Chondrocyte (in vitro differentiated cells): ENCODE results near the gene C17orf67. TPM values are rescaled to one million over a fixed set of nuclear protein-coding genes. Genes with fewer than 3 reads are reported as not detected.

ENCODE experiments used
- DNase-seq: peaks from one replicate; pipeline ENCODE4 v3.0.0; 2021; ENCODE audit warnings: mixed read lengths, low spot score
- H3K27ac Mint-ChIP-seq: one replicate; pipeline ENCODE4 v1.8.0; 2021; ENCODE audit warnings: mild to moderate bottlenecking, moderate library complexity, mixed read lengths; ENCODE audit not compliant: unreplicated experiment
- H3K27me3 Mint-ChIP-seq: 2 replicates; pipeline ENCODE4 v1.8.0; 2021; ENCODE audit warnings: low read depth, mixed read lengths
- H3K36me3 Mint-ChIP-seq: 2 replicates; pipeline ENCODE4 v1.8.0; 2021; ENCODE audit warnings: low read depth, mixed read lengths
- H3K4me1 Mint-ChIP-seq: 2 replicates; pipeline ENCODE4 v1.8.0; 2021; ENCODE audit warnings: low read depth, mild to moderate bottlenecking, mixed read lengths
- H3K4me3 Mint-ChIP-seq: one replicate; pipeline ENCODE4 v1.8.0; 2021; ENCODE audit warnings: mild to moderate bottlenecking, moderate library complexity, mixed read lengths; ENCODE audit not compliant: unreplicated experiment
- H3K9me3 Mint-ChIP-seq: 2 replicates; pipeline ENCODE4 v1.8.0; 2021; ENCODE audit warnings: low read depth, mixed read lengths
- total RNA-seq: library from RNA; stranded (reverse); gene quantifications from 3 replicates; pipeline ENCODE4 v1.2.1, GENCODE V29; 2021
- TF ChIP-seq, protein P1 (sequence below): fragments of 200-600 bp; sonication (generic); IDR thresholded peaks from 2 replicates; pipeline ENCODE4 v1.5.0; 2021; ENCODE audit warnings: antibody characterized with exemption, mild to moderate bottlenecking, moderate library complexity

Gene C17orf67
- total RNA-seq, 1 donor from 2014 or later, result 1.5 TPM

DNA sequence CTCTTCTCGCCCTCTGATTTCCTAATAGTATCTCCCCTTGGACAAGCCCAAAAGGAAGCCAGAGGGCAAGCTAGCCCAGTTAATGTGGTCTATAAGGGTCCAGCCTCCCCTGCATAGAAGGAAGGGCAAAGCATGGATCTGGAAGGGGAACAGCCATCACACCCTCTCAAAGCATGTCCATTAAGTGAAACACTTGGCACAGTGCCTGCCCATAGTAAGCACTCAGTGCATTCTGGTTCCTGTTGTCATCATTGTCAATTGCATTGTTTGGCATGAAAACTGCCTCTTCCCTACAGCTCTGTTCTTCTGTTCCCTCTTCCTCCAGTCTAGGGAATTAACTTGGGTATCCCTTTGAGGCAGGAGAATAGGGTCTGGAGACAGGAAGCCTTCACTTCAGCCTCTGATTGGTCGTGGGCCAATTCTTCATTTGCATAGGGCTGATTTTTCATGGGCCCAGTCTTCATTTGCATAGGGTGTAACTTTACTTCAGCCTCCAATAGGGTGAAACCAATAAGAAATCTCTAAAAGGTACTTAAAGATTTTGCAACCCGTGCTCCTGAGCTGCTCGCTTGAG is 81.4 kb downstream of the C17orf67 start:
- no peaks in the 10 kb centered on the region for H3K9me3 Mint-ChIP-seq

DNA sequence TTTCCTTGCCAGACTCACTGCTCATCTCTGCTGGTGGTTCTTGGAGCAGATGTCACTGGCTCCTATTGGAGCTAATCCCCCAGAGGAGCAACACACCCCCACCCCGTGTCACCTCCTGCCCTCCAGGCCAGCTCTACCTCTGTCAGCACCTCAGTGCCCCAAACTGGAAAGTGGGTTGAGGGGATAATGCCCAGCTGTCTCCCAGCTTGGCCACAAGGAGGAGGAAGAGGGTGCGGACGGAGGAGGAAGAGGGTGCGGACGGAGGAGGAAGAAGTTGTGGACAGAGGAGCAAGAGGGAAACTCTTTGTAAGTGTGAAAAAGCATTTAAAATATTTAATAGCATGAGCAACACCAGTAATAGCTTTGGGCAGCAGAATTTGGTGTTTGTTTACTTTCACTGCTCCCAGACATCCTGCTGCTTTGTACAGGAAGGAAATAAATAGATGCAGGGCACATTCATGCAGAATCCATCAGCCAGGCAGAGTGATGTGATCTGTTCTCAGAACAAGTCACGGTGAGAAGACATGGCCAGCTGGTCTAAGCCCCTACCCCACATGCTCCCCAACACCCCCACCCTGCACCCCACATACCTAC is 82.5 kb downstream of the C17orf67 start:
- Mint-ChIP-seq H3K4me3 (no peak overlapping the region), H3K27ac (no peak overlapping the region), H3K4me1 (peaks cover 28% of the 10 kb centered on the region), H3K27me3 (no peaks in the 10 kb centered on the region), H3K36me3 (no peaks in the 10 kb centered on the region), H3K9me3 (peaks cover 3% of the 10 kb centered on the region)
- no peak for DNase-seq
- TF ChIP-seq, protein P1, sequence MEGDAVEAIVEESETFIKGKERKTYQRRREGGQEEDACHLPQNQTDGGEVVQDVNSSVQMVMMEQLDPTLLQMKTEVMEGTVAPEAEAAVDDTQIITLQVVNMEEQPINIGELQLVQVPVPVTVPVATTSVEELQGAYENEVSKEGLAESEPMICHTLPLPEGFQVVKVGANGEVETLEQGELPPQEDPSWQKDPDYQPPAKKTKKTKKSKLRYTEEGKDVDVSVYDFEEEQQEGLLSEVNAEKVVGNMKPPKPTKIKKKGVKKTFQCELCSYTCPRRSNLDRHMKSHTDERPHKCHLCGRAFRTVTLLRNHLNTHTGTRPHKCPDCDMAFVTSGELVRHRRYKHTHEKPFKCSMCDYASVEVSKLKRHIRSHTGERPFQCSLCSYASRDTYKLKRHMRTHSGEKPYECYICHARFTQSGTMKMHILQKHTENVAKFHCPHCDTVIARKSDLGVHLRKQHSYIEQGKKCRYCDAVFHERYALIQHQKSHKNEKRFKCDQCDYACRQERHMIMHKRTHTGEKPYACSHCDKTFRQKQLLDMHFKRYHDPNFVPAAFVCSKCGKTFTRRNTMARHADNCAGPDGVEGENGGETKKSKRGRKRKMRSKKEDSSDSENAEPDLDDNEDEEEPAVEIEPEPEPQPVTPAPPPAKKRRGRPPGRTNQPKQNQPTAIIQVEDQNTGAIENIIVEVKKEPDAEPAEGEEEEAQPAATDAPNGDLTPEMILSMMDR, result peak; percentile 10

More for the DNA sequence above, 81.4 kb downstream of the C17orf67 start:
- no peak for DNase-seq
- Mint-ChIP-seq H3K36me3 (no peaks in the 10 kb centered on the region), H3K27ac (no peak overlapping the region), H3K4me3 (no peak overlapping the region), H3K27me3 (no peaks in the 10 kb centered on the region), H3K4me1 (peaks cover 36% of the 10 kb centered on the region)
- TF ChIP-seq, protein P1, result no peak

DNA sequence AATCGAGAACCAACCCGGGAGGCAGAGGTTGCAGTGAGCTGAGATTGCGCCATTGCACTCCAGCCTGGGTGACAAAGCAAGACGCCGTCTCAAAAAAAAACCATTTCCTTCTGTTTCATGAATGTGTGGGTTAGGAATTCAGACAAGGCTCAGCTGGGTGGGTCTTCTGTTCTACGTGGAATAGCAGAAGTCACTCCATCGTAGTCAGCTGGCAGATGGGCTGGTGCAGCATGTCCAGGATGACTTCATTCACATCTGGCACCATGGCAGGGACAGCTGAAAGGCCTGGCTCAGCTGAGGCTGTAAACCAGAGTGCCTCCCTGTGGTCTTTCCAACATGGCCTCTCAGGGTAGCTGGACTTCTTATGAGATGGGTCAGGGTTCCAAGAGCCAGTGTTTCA is 89.0 kb downstream of the C17orf67 start:
- DNase-seq, result no peak
- H3K9me3 Mint-ChIP-seq, result peaks cover 7% of the 10 kb centered on the region
- H3K4me1 Mint-ChIP-seq, result peaks cover 12% of the 10 kb centered on the region
- H3K36me3 Mint-ChIP-seq, result no peaks in the 10 kb centered on the region
- no peak overlapping the region for H3K4me3 Mint-ChIP-seq
- no peak overlapping the region for H3K27ac Mint-ChIP-seq
- TF ChIP-seq, protein P1, result no peak
- H3K27me3 Mint-ChIP-seq, result peaks cover 1% of the 10 kb centered on the region

DNA sequence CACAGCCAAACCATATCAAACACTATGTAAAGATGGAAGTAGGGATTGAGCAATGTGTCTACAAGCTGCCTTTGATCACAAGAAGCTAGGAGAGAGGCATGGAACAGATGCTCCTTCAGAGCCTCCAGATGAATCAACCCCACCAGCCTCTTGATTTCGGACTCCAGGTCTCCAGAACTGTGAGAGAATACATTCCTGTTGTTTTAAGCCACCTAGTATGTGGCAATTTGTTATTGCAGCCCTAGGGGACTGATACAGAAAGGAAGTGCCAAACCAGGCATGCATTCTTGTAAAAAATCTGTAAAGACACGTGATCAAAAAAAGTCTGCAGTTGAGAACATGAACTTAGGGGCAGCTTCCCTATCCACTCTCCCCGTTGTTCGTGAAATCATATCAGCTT is 91.1 kb downstream of the C17orf67 start:
- Mint-ChIP-seq H3K27ac (peak overlapping the region; percentile 23), H3K4me1 (peaks cover 17% of the 10 kb centered on the region), H3K4me3 (no peak overlapping the region), H3K36me3 (no peaks in the 10 kb centered on the region), H3K27me3 (peaks cover 1% of the 10 kb centered on the region), H3K9me3 (peaks cover 7% of the 10 kb centered on the region)
- no peak for DNase-seq
- TF ChIP-seq, protein P1, result no peak

Other genes with a start within 250 kb of the C17orf67 start
- gene NOG, start 240.2 kb downstream of the C17orf67 start, total RNA-seq, result 1.4 to 2.0 TPM (median 1.4 TPM) in 3 replicates
- gene DGKE, start 231 bp upstream of the C17orf67 start, total RNA-seq, result 3.6 to 6.8 TPM (median 4.3 TPM) in 3 replicates
- gene TRIM25, start 80.1 kb upstream of the C17orf67 start, total RNA-seq, result 19.2 to 31.7 TPM (median 19.6 TPM) in 3 replicates
- gene COIL, start 127.1 kb upstream of the C17orf67 start, total RNA-seq, result 11.2 to 13.4 TPM (median 12.2 TPM) in 3 replicates
- 44.3 to 67.0 TPM (median 50.8 TPM) in 3 replicates for gene SCPEP1, start 144.2 kb upstream of the C17orf67 start, total RNA-seq